Type B pancreatic cell (in vitro differentiated cells): ENCODE measurements around the gene UBLCP1. TPM values are rescaled to one million over a fixed set of nuclear protein-coding genes. Genes with fewer than 3 reads are reported as not detected.

Experiments
- DNase-seq: peaks from one replicate; pipeline ENCODE4 v3.0.0; 2021; ENCODE audit warnings: mixed read lengths; ENCODE audit not compliant: unreplicated experiment; ENCODE audit errors: extremely low spot score
- H3K27ac Mint-ChIP-seq: 2 replicates; pipeline ENCODE4 v1.8.0; 2021; ENCODE audit warnings: mild to moderate bottlenecking, mixed read lengths
- H3K27me3 Mint-ChIP-seq: 2 replicates; pipeline ENCODE4 v1.8.0; 2021; ENCODE audit warnings: mixed read lengths
- H3K36me3 Mint-ChIP-seq: 2 replicates; pipeline ENCODE4 v1.8.0; 2021; ENCODE audit warnings: mixed read lengths
- H3K4me1 Mint-ChIP-seq: one replicate; pipeline ENCODE4 v1.8.0; 2021; ENCODE audit warnings: mixed read lengths; ENCODE audit not compliant: unreplicated experiment
- H3K4me3 Mint-ChIP-seq: 2 replicates; pipeline ENCODE4 v1.8.0; 2021; ENCODE audit warnings: mild to moderate bottlenecking, mixed read lengths
- H3K9me3 Mint-ChIP-seq: 2 replicates; pipeline ENCODE4 v1.8.0; 2021; ENCODE audit warnings: mixed read lengths
- CTCF ChIP-seq: fragments of 200-600 bp; sonication (generic); conservative IDR thresholded peaks from 2 replicates; pipeline ENCODE4 v1.5.0; 2021; ENCODE audit warnings: antibody characterized with exemption, mild to moderate bottlenecking
- total RNA-seq: library from RNA; stranded (reverse); gene quantifications from 2 replicates; pipeline ENCODE4 v1.2.1, GENCODE V29; 2021; ENCODE audit warnings: low replicate concordance

Gene UBLCP1
- total RNA-seq, 1 donor from 2014 or later = 29.4 TPM

- TF ChIP-seq CTCF = no peak
- Mint-ChIP-seq H3K27ac (no peak overlapping the region), H3K9me3 (no peaks in the 10 kb centered on the region), H3K36me3 (no peaks in the 10 kb centered on the region), H3K27me3 (peaks cover 52% of the 10 kb centered on the region), H3K4me3 (no peak overlapping the region), H3K4me1 (no peaks in the 10 kb centered on the region)
- DNase-seq = no peak
These were observed 61.9 kb downstream of the UBLCP1 start for GRCh38 chr5:159324986-159325385.

- Mint-ChIP-seq H3K27me3 (peaks cover 59% of the 10 kb centered on the region), H3K36me3 (no peaks in the 10 kb centered on the region), H3K27ac (no peak within 1 kb of the TSS), H3K4me1 (no peaks in the 10 kb centered on the region), H3K4me3 (peak within 1 kb of the TSS; percentile 83), H3K9me3 (no peaks in the 10 kb centered on the region)
- no peak for DNase-seq
- no peak for TF ChIP-seq CTCF
These were observed 67.2 kb downstream of the UBLCP1 start, which contains the start of gene IL12B for GRCh38 chr5:159330131-159330800. IL12B (minus strand) TSS chr5:159330487; CDS start chr5:159326782, 3,705 bp downstream.

DNA sequence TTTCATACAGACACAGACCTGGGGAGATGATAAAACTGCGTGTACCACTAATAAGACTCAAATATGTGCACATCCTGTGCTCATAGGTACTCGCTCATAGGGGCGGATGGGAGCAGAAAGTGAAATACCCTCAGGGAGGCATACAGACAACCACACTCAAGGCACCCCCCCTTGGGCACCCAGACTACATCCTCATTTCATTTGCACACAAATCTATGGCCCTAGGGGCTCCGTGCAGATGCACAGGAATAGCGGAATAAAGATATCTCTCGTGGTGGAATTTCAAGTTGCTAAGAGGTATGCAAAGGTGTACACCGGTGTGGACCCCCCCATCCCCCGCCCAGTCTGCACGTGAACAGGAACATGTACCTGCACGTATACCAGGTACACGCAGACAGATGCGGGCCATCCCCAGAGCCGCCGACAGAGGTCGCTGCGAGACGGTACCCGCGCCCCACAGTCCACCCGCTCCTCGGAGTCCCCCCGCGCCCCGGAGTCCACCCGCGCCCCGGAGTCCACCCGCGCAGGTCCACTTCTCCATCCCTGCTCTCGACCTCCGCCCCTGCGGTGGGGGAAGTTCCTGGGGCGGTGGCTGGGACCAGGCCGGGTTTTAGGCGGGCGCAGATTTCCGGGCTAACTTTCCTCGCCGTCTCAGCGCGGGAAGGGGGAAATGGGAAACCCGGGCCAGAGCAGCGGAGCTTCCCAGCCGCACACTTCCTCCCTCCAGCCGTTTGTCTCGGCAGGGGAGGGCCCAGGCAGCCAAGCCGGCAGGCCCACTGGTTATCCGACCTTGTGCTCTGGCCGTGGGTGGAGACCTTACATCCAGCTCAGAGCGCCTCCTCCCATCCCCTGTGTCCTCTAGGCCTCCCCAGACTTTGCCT lies 68.2 kb downstream of the UBLCP1 start:
- Mint-ChIP-seq H3K9me3 (no peaks in the 10 kb centered on the region), H3K36me3 (no peaks in the 10 kb centered on the region), H3K27ac (peak overlapping the region; percentile 39), H3K4me3 (peak overlapping the region; percentile 83), H3K4me1 (no peaks in the 10 kb centered on the region), H3K27me3 (peaks cover 54% of the 10 kb centered on the region)
- peak; percentile 95 for TF ChIP-seq CTCF
- DNase-seq = peak; percentile 82

DNA sequence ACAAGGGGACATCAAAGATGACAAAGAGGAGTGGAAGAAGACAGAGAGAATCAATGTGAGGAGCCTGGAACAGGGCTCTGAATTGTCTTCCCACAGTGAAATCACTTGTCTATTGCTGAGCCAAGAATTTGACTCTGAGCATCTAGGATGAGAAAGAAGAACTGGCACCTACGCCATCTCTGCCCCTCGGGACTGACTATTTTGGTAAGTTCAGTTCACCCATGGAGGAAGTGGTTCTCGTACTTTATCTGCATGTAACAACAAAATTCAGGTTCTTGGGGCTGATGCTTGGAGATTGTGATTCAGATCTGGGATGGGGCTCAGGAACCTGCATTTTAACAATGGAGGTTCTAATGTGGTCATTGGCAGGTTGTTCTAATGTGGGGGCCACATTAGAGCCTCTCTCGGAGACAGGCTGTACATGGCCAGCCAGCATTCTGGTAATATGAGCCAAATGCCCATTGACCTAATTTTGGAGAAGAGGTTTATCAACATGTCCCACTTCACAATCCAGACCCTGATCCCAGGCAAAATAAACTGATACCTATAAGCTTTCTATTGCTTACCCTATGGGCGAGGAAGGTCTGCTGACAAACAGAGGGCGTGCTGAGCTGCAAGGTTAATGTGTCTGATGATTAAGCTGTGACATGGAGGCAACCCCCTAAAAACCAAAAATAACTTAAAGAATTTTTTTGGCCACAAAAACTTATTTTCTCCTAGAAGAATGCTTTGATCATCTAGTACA lies 69.9 kb downstream of the UBLCP1 start:
- H3K27me3 Mint-ChIP-seq = peaks cover 40% of the 10 kb centered on the region
- no peak for TF ChIP-seq CTCF

DNA sequence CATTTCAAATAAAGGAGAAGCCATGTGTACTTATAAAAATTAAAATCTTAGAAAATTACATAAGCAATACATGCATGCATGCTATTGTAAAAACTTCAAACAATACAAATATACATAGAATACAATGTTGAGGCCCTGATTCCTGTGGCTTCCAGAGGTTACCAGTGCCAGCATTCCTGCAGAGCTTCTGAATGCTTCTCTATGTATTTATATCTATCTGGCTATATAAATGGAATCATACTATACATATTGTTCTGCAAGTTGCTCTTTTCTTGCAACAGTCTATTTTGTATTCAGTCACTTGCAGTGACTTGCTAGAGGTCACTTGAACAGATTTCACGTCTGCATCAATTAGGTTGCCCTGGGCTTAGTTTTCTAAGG lies 70.4 kb downstream of the UBLCP1 start:
- no peak for DNase-seq
- TF ChIP-seq CTCF = no peak
- Mint-ChIP-seq H3K27ac (no peak overlapping the region), H3K9me3 (no peaks in the 10 kb centered on the region), H3K4me3 (no peak overlapping the region), H3K27me3 (peaks cover 35% of the 10 kb centered on the region), H3K36me3 (no peaks in the 10 kb centered on the region), H3K4me1 (no peaks in the 10 kb centered on the region)

More for the DNA sequence above, 69.9 kb downstream of the UBLCP1 start:
- H3K4me1 Mint-ChIP-seq = no peaks in the 10 kb centered on the region
- H3K27ac Mint-ChIP-seq = no peak overlapping the region
- DNase-seq = no peak
- H3K36me3 Mint-ChIP-seq = no peaks in the 10 kb centered on the region
- peak overlapping the region; percentile 15 for H3K4me3 Mint-ChIP-seq
- H3K9me3 Mint-ChIP-seq = no peaks in the 10 kb centered on the region
